Islet precursor cell (in vitro differentiated cells): ENCODE measurements around the gene SCRT2.
"Not testable (repeated sequence)": the region's sequence is repeated elsewhere in the genome, so short reads cannot be mapped to it uniquely, and the experiment has no call there.

Experiments used
- DNase-seq: peaks from one replicate; pipeline ENCODE4 v3.0.0-alpha.2; 2018

SCRT2 gene

GRCh38 chr20:699811-700338 lies 24.3 kb upstream of the SCRT2 start:
- peak; percentile 68 for DNase-seq

GRCh38 chr20:699342-699741 lies 23.7 kb upstream of the SCRT2 start:
- DNase-seq = no peak

GRCh38 chr20:698276-698675 lies 22.7 kb upstream of the SCRT2 start:
- DNase-seq = no peak

- no peak for DNase-seq
These were observed 22.2 kb upstream of the SCRT2 start for GRCh38 chr20:697826-698225.

GRCh38 chr20:695165-695866 lies 19.7 kb upstream of the SCRT2 start:
- DNase-seq = no peak

GRCh38 chr20:694496-694895 lies 18.9 kb upstream of the SCRT2 start:
- DNase-seq = no peak

- DNase-seq = not testable (repeated sequence)
These were observed 18.2 kb upstream of the SCRT2 start for GRCh38 chr20:693786-694185.

- DNase-seq = no peak
These were observed 16.4 kb upstream of the SCRT2 start for GRCh38 chr20:692044-692443.

GRCh38 chr20:689947-690346 lies 14.3 kb upstream of the SCRT2 start:
- DNase-seq = no peak

GRCh38 chr20:689348-689747 lies 13.7 kb upstream of the SCRT2 start:
- no peak for DNase-seq

GRCh38 chr20:688809-689212 lies 13.2 kb upstream of the SCRT2 start:
- peak; percentile 86 for DNase-seq

GRCh38 chr20:687468-688203 lies 12.0 kb upstream of the SCRT2 start:
- DNase-seq = no peak

GRCh38 chr20:684676-685319 lies 9.2 kb upstream of the SCRT2 start:
- DNase-seq = no peak

GRCh38 chr20:682123-682522 lies 6.5 kb upstream of the SCRT2 start:
- DNase-seq = no peak

GRCh38 chr20:680638-681187 lies 5.1 kb upstream of the SCRT2 start:
- DNase-seq = no peak

- no peak for DNase-seq
These were observed 2.4 kb upstream of the SCRT2 start for GRCh38 chr20:677957-678356.

- DNase-seq = no peak
These were observed 1.4 kb upstream of the SCRT2 start for GRCh38 chr20:676967-677366.

- DNase-seq = no peak
These were observed 824 bp upstream of the SCRT2 start for GRCh38 chr20:676315-676937.

- DNase-seq = no peak
These were observed 559 bp downstream of the SCRT2 start for GRCh38 chr20:675033-675452.

- no peak for DNase-seq
These were observed 2.0 kb downstream of the SCRT2 start for GRCh38 chr20:673603-674001.

- no peak for DNase-seq
These were observed 2.5 kb downstream of the SCRT2 start for GRCh38 chr20:672963-673602.

GRCh38 chr20:671252-672030 lies 4.2 kb downstream of the SCRT2 start:
- no peak for DNase-seq
